ENCODE data around the gene CLEC19A. TPM values are rescaled to one million over a fixed set of nuclear protein-coding genes. Genes with fewer than 3 reads are reported as not detected.

CLEC19A gene
- total RNA-seq, 2 experiments from 2014 or later = not detected

GRCh38 chr16:19330841-19331397 is 45.4 kb downstream of the CLEC19A start:
- H3K4me3 ChIP-seq (ENCODE audit: low read depth, low read length, poor library complexity, severe bottlenecking) = no peak overlapping the region
- no TSS peak for BruUV-seq (replicated peaks)
- H4K20me1 ChIP-seq (ENCODE audit: insufficient read depth, low read length) = no peaks in the 10 kb centered on the region
- H2AFZ ChIP-seq (ENCODE audit: low read length) = no peak overlapping the region
- POLR2A ChIA-PET = no interaction called here
- H3K9me2 ChIP-seq (ENCODE audit: insufficient read depth, low read length) = no peaks in the 10 kb centered on the region
- no peak overlapping the region for H3K27ac ChIP-seq (ENCODE audit: low read depth, low read length, poor library complexity, severe bottlenecking)
- CTCF ChIA-PET (ENCODE audit: unreplicated experiment) = no interaction called here
- H3K79me2 ChIP-seq (ENCODE audit: insufficient read depth, low read depth, low read length) = no peaks in the 10 kb centered on the region
- H3K36me3 ChIP-seq (ENCODE audit: insufficient read depth, low read length) = no peaks in the 10 kb centered on the region
- intact Hi-C loops (cut with micrococcal nuclease; ENCODE audit: unreplicated experiment) = no loop called here
- H3K4me2 ChIP-seq (ENCODE audit: low read length) = no peak overlapping the region
- TF ChIP-seq EZH2phosphoT487 (IDR thresholded peaks at IDR 0.05; ENCODE audit: borderline replicate concordance, low read depth, low read length) (no peak), CTCF (conservative IDR thresholded peaks at IDR 0.05; ENCODE audit: low read length) (no peak)
- 0 out of 2 replicates have a peak, but pooled peaks cover 3% of the 10 kb centered on the region for H3K9me3 ChIP-seq (ENCODE audit: low read length)
- H3K4me1 ChIP-seq (ENCODE audit: insufficient read depth, low read length, poor library complexity, severe bottlenecking) = peaks cover 5% of the 10 kb centered on the region
- DNase-seq (ENCODE audit: low spot score) = no peak

- CTCF ChIA-PET (ENCODE audit: unreplicated experiment) = no interaction called here
- intact Hi-C loops (cut with micrococcal nuclease; ENCODE audit: unreplicated experiment) = no loop called here
- no peaks in the 10 kb centered on the region for H4K20me1 ChIP-seq (ENCODE audit: insufficient read depth, low read length)
- BruUV-seq (replicated peaks) = no TSS peak
- H3K4me1 ChIP-seq (ENCODE audit: insufficient read depth, low read length, poor library complexity, severe bottlenecking) = peaks cover 5% of the 10 kb centered on the region
- H3K9me3 ChIP-seq (ENCODE audit: low read length) = 0 out of 2 replicates have a peak, but pooled peaks cover 3% of the 10 kb centered on the region
- POLR2A ChIA-PET = no interaction called here
- H3K27ac ChIP-seq (ENCODE audit: low read depth, low read length, poor library complexity, severe bottlenecking) = no peak overlapping the region
- H3K4me2 ChIP-seq (ENCODE audit: low read length) = no peak overlapping the region
- no peaks in the 10 kb centered on the region for H3K36me3 ChIP-seq (ENCODE audit: insufficient read depth, low read length)
- H3K9me2 ChIP-seq (ENCODE audit: insufficient read depth, low read length) = no peaks in the 10 kb centered on the region
- DNase-seq (ENCODE audit: low spot score) = no peak
- no peaks in the 10 kb centered on the region for H3K79me2 ChIP-seq (ENCODE audit: insufficient read depth, low read depth, low read length)
- no peak overlapping the region for H2AFZ ChIP-seq (ENCODE audit: low read length)
- no peak overlapping the region for H3K4me3 ChIP-seq (ENCODE audit: low read depth, low read length, poor library complexity, severe bottlenecking)
- TF ChIP-seq EZH2phosphoT487 (IDR thresholded peaks at IDR 0.05; ENCODE audit: borderline replicate concordance, low read depth, low read length) = no peak
- no peak for TF ChIP-seq CTCF (conservative IDR thresholded peaks at IDR 0.05; ENCODE audit: low read length)
These were observed 46.3 kb downstream of the CLEC19A start for GRCh38 chr16:19331794-19332193.

- Histone ChIP-seq H3K9me3 (ENCODE audit: low read length) (no peaks in the 10 kb centered on the region), H2AFZ (ENCODE audit: low read length) (no peak overlapping the region), H3K4me2 (ENCODE audit: low read length) (no peak overlapping the region), H3K4me3 (ENCODE audit: low read depth, low read length, poor library complexity, severe bottlenecking) (no peak overlapping the region), H3K27ac (ENCODE audit: low read depth, low read length, poor library complexity, severe bottlenecking) (no peak overlapping the region), H3K4me1 (ENCODE audit: insufficient read depth, low read length, poor library complexity, severe bottlenecking) (no peaks in the 10 kb centered on the region), H4K20me1 (ENCODE audit: insufficient read depth, low read length) (no peaks in the 10 kb centered on the region), H3K9me2 (ENCODE audit: insufficient read depth, low read length) (no peaks in the 10 kb centered on the region), H3K36me3 (ENCODE audit: insufficient read depth, low read length) (no peaks in the 10 kb centered on the region), H3K79me2 (ENCODE audit: insufficient read depth, low read depth, low read length) (no peaks in the 10 kb centered on the region)
- TF ChIP-seq EZH2phosphoT487 (IDR thresholded peaks at IDR 0.05; ENCODE audit: borderline replicate concordance, low read depth, low read length) = no peak
- no peak for TF ChIP-seq CTCF (conservative IDR thresholded peaks at IDR 0.05; ENCODE audit: low read length)
- ChIA-PET CTCF (ENCODE audit: unreplicated experiment) (no interaction called here), POLR2A (no interaction called here)
- intact Hi-C loops (cut with micrococcal nuclease; ENCODE audit: unreplicated experiment) = no loop called here
- BruUV-seq (replicated peaks) = no TSS peak
- no peak for DNase-seq (ENCODE audit: low spot score)
These were observed 52.8 kb downstream of the CLEC19A start for GRCh38 chr16:19338335-19338734.

Measured in OCI-LY7 (cell line).